Large intestine (tissue), 3 donors: Measurements from ENCODE around the gene HSD17B2. TPM values are rescaled to one million over a fixed set of nuclear protein-coding genes. Genes with fewer than 3 reads are reported as not detected.

Source experiments
- DNase-seq, 2 donors: peaks; one replicate each; pipeline versions ENCODE4 v3.0.0 to v3.0.0-alpha.2; 2013
- H3K27ac ChIP-seq: one replicate; pipeline ENCODE4 v1.5.1; 2013; ENCODE audit warnings: low read length
- H3K27me3 ChIP-seq: 2 replicates; pipeline ENCODE4 v1.6.1; 2013; ENCODE audit warnings: low read length; ENCODE audit not compliant: control insufficient read depth, insufficient read depth
- H3K36me3 ChIP-seq: 2 replicates; pipeline ENCODE4 v1.6.1; 2013; ENCODE audit warnings: low read length; ENCODE audit not compliant: control insufficient read depth, insufficient read depth
- H3K4me1 ChIP-seq: one replicate; pipeline ENCODE4 v1.6.1; 2013; ENCODE audit warnings: low read length; ENCODE audit not compliant: control insufficient read depth, insufficient read depth
- H3K4me3 ChIP-seq: one replicate; pipeline ENCODE4 v1.5.1; 2013; ENCODE audit warnings: low read length
- H3K9me3 ChIP-seq: one replicate; pipeline ENCODE4 v1.6.1; 2013; ENCODE audit warnings: mild to moderate bottlenecking, low read depth, low read length, moderate library complexity; ENCODE audit not compliant: control insufficient read depth
- WGBS: methylation state at CpG from one replicate; pipeline ENCODE4 v1.1.5; 2013; ENCODE audit warnings: low lambda C conversion rate; ENCODE audit not compliant: insufficient coverage; 5-methylcytosine and 5-hydroxymethylcytosine counted together
- polyA plus RNA-seq: library from polyadenylated mRNA; unstranded; fragments of 120-200 nt; gene quantifications from one replicate; pipeline ENCODE4 v1.2.1, GENCODE V29; 2013

The HSD17B2 gene
- polyA plus RNA-seq, 1 donor, result 69.5 TPM

DNA sequence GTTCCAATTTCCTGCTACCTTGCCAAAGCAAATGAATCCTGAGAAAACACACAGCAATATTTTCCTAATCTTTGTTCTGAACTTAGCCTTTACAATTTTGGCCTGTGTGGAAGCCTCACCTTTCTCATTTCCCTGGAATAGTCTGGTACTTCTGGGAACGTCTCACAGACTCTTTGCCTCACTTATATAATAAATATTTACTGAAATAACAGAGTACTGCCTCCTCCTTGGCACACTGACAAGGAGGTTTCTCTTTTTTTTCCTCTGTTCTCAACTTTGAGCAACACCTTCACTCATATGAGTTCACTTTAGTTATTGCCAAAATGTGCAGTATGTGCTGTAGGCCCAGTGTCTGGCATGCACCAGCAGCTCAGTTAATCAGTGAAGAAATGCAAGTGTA, 37.3 kb downstream of the HSD17B2 start:
- Histone ChIP-seq H3K4me1 (peaks cover 11% of the 10 kb centered on the region), H3K27ac (no peak overlapping the region), H3K27me3 (no peaks in the 10 kb centered on the region), H3K36me3 (peaks cover 45% of the 10 kb centered on the region), H3K4me3 (no peak overlapping the region), H3K9me3 (no peaks in the 10 kb centered on the region)
- WGBS, result no CpG with 5 or more reads among the region's 1 CpG
- DNase-seq, result no peak

DNA sequence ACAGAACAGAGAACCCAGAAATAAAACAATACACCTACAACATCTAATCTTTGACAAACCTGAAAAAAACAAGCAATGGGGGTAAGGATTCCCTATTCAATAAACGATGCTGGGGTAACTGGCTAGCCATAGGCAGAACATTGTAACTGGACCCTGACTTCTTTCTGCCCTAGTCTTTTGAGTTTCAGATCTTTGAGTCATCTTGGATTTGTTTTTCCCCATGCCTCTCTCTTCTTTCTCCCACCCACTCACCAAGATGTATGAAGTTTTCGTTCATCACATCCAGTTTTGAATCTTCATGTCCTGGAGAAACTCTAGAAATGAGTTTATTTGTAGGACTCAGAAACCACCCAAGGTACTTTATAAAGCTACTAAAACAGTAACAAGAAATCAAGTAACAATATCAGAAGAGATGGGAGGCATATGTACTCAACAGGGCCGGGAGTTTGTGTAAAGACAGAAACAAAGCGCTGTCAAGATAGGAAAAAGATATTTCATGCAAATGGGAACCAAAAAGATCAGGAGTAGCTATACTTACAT, 39.0 kb downstream of the HSD17B2 start:
- H3K9me3 ChIP-seq, result no peaks in the 10 kb centered on the region
- no peak overlapping the region for H3K4me3 ChIP-seq
- no peak for DNase-seq
- peaks cover 38% of the 10 kb centered on the region for H3K36me3 ChIP-seq
- H3K27me3 ChIP-seq, result no peaks in the 10 kb centered on the region
- H3K4me1 ChIP-seq, result no peaks in the 10 kb centered on the region
- H3K27ac ChIP-seq, result no peak overlapping the region
- no CpG with 5 or more reads among the region's 4 CpGs for WGBS

GRCh38 chr16:82078125-82078524, 43.1 kb downstream of the HSD17B2 start:
- WGBS, result 100% methylated on average over 1 of the region's 1 CpG
- Histone ChIP-seq H3K9me3 (no peaks in the 10 kb centered on the region), H3K27me3 (no peaks in the 10 kb centered on the region), H3K36me3 (peaks cover 7% of the 10 kb centered on the region), H3K27ac (no peak overlapping the region), H3K4me3 (no peak overlapping the region), H3K4me1 (peaks cover 6% of the 10 kb centered on the region)
- DNase-seq, result no peak

DNA sequence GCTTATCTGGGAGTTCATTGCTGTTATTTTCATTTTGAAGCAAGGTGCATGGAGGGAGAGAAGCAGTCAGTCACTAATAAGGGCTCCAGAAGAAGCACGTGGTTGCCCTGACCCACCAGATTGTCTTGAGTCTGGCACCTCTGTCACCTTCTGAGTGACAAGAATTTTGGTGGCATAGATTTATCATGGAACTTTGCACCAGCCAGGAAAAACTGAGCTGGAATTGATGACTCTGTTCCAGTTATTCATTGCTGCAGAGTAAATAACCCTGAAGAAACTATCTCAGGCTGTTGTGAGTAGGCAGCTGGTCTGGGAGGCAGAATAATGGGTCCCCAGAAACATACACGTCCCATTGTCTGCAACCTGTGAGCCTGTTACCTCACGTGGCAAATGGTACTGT, 44.8 kb downstream of the HSD17B2 start:
- Histone ChIP-seq H3K27me3 (no peaks in the 10 kb centered on the region), H3K36me3 (no peaks in the 10 kb centered on the region), H3K27ac (no peak overlapping the region), H3K4me1 (peaks cover 21% of the 10 kb centered on the region), H3K4me3 (no peak overlapping the region), H3K9me3 (no peaks in the 10 kb centered on the region)
- WGBS, result no CpG with 5 or more reads among the region's 3 CpGs
- DNase-seq, result no peak

- WGBS, result 100% methylated on average over 2 of the region's 3 CpGs
- DNase-seq, result no peak
- no peak overlapping the region for H3K27ac ChIP-seq
Measured at GRCh38 chr16:82081264-82081663, 46.2 kb downstream of the HSD17B2 start.

GRCh38 chr16:82082097-82082496, 47.0 kb downstream of the HSD17B2 start:
- Histone ChIP-seq H3K36me3 (no peaks in the 10 kb centered on the region), H3K4me1 (peaks cover 25% of the 10 kb centered on the region), H3K4me3 (no peak overlapping the region), H3K27me3 (no peaks in the 10 kb centered on the region), H3K27ac (peak overlapping the region; percentile 17), H3K9me3 (no peaks in the 10 kb centered on the region)
- DNase-seq, result no peak
- WGBS, result 100% methylated on average over 1 of the region's 1 CpG

More at GRCh38 chr16:82081264-82081663, 46.2 kb downstream of the HSD17B2 start:
- no peaks in the 10 kb centered on the region for H3K9me3 ChIP-seq
- H3K4me3 ChIP-seq, result no peak overlapping the region
- no peaks in the 10 kb centered on the region for H3K27me3 ChIP-seq
- H3K36me3 ChIP-seq, result no peaks in the 10 kb centered on the region
- peaks cover 25% of the 10 kb centered on the region for H3K4me1 ChIP-seq

DNA sequence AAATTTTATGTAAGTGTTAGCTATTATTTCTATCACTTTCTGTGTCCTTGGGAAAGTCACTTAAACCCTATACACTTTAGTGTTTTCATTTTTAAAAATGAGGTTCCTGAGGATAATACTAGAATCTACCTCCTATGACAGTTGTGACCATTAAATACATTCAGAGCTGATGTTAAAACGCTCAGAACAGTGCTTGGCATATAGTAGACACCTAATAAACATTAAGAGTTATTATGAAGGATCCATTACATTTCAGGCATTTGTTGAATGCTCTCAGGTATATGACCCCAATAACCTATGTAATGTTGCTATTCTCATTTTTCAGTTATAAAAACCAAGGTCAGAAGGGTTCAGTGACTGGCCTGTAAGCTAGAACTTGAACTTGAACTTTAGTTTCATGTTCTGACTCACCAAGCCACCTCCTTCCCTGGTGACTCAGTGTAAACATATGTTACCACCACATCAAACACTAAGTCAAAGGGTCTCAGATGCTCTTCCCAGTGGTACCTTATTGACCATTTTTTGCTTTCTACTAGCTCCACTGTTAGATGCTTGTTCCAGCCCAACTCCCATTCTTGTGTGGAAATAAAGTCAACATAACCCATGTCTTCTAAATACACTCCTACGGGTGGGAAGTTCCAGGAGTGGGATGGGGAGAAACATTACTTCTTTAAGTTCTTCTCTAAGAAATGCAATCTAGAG, 47.6 kb downstream of the HSD17B2 start:
- H3K27me3 ChIP-seq, result no peaks in the 10 kb centered on the region
- peak overlapping the region; percentile 71 for H3K27ac ChIP-seq
- no peaks in the 10 kb centered on the region for H3K9me3 ChIP-seq
- H3K4me1 ChIP-seq, result peaks cover 25% of the 10 kb centered on the region
- no CpG with 5 or more reads among the region's 2 CpGs for WGBS
- no peak overlapping the region for H3K4me3 ChIP-seq
- H3K36me3 ChIP-seq, result no peaks in the 10 kb centered on the region
- DNase-seq, result peak; percentile 57 to 78

DNA sequence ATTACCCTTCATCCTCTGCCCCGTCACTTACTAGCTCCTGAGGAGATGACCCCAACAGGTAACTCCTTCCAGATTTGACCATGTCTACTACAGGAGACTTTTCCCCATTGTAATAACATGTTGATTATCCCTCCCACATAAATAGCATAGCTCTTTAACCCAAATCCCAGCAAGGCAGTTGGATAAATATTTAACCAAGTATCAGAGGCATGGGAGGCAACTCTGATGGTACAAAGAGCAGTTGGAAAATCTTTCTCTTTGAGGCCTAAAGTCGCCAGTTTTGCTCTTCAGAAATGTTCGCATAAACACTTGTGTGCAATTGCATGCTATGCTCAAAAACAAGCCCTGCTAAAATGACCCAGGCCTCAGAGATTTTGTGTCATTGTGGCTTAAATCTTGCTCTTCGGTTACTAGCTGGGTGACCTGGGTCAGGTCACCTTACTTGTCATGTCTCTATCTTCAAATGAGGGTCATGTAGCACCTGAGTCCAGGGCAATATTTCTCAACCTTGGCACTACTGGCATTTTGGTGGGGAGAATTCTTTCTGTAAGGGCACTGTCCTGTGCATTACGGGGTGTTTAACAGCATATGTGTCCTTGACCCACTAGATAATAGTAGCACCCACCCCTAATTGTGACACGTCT, 48.8 kb downstream of the HSD17B2 start:
- Histone ChIP-seq H3K36me3 (no peaks in the 10 kb centered on the region), H3K27ac (peak overlapping the region; percentile 71), H3K9me3 (no peaks in the 10 kb centered on the region), H3K4me3 (no peak overlapping the region), H3K27me3 (no peaks in the 10 kb centered on the region), H3K4me1 (peaks cover 25% of the 10 kb centered on the region)
- DNase-seq, result peak; percentile 14 to 71
- no CpG with 5 or more reads among the region's 6 CpGs for WGBS

- peaks cover 25% of the 10 kb centered on the region for H3K4me1 ChIP-seq
- H3K4me3 ChIP-seq, result no peak overlapping the region
- peaks cover 3% of the 10 kb centered on the region for H3K36me3 ChIP-seq
- WGBS, result no CpG with 5 or more reads among the region's 2 CpGs
- no peaks in the 10 kb centered on the region for H3K27me3 ChIP-seq
- peak overlapping the region; percentile 71 for H3K27ac ChIP-seq
- no peaks in the 10 kb centered on the region for H3K9me3 ChIP-seq
- peak in 1 of 2 donors; percentile 33 for DNase-seq
Measured at GRCh38 chr16:82085011-82085779, 50.1 kb downstream of the HSD17B2 start.

- H3K27ac ChIP-seq, result no peak overlapping the region
- no peaks in the 10 kb centered on the region for H3K9me3 ChIP-seq
- H3K4me1 ChIP-seq, result peaks cover 16% of the 10 kb centered on the region
- no peaks in the 10 kb centered on the region for H3K27me3 ChIP-seq
- 100% methylated on average over 1 of the region's 4 CpGs for WGBS
- H3K36me3 ChIP-seq, result peaks cover 24% of the 10 kb centered on the region
- DNase-seq, result no peak
- no peak overlapping the region for H3K4me3 ChIP-seq
Measured at GRCh38 chr16:82088483-82088882, 53.4 kb downstream of the HSD17B2 start.
